Non-pigmented ciliary epithelial cell (primary cell): ENCODE results near the gene SLC2A1.

ENCODE experiments used
- DNase-seq: peaks from one replicate; pipeline ENCODE4 v3.0.0-alpha.2; 2010; ENCODE audit warnings: low read depth

SLC2A1 gene

GRCh38 chr1:42942444-42942843, 16.2 kb downstream of the SLC2A1 start:
- no peak for DNase-seq

- no peak for DNase-seq
Measured at GRCh38 chr1:42941640-42942330, 16.9 kb downstream of the SLC2A1 start.

- DNase-seq = peak; percentile 97
Measured at GRCh38 chr1:42940851-42941639, 17.6 kb downstream of the SLC2A1 start.

GRCh38 chr1:42938645-42939615, 19.7 kb downstream of the SLC2A1 start:
- no peak for DNase-seq

GRCh38 chr1:42937836-42938644, 20.6 kb downstream of the SLC2A1 start:
- no peak for DNase-seq

GRCh38 chr1:42937141-42937696, 21.4 kb downstream of the SLC2A1 start:
- DNase-seq = no peak

GRCh38 chr1:42936309-42937078, 22.2 kb downstream of the SLC2A1 start:
- no peak for DNase-seq

- DNase-seq = no peak
Measured at GRCh38 chr1:42935971-42936308, 22.7 kb downstream of the SLC2A1 start.

GRCh38 chr1:42935313-42935895, 23.3 kb downstream of the SLC2A1 start:
- DNase-seq = no peak

- no peak for DNase-seq
Measured at GRCh38 chr1:42934541-42935312, 23.9 kb downstream of the SLC2A1 start.

GRCh38 chr1:42933610-42934491, 24.8 kb downstream of the SLC2A1 start:
- DNase-seq = no peak

GRCh38 chr1:42933060-42933586, 25.5 kb downstream of the SLC2A1 start:
- no peak for DNase-seq

- no peak for DNase-seq
Measured at GRCh38 chr1:42932442-42932941, 26.2 kb downstream of the SLC2A1 start.

- no peak for DNase-seq
Measured at GRCh38 chr1:42931911-42932422, 26.7 kb downstream of the SLC2A1 start.

- DNase-seq = no peak
Measured at GRCh38 chr1:42931108-42931539, 27.5 kb downstream of the SLC2A1 start.

GRCh38 chr1:42930178-42931107, 28.2 kb downstream of the SLC2A1 start:
- DNase-seq = no peak
